Posterior cingulate gyrus (tissue), 11 donors: Measurements from ENCODE around the gene PRXL2B.

Experiments
- DNase-seq, 10 donors: peaks; one replicate each; pipeline versions ENCODE4 v3.0.0 to v3.0.0-alpha.2; 2020 to 2021; ENCODE audit warnings: mixed read lengths in 3 of 10
- intact Hi-C: fragments of 100-400 bp; cut with DNase I; formaldehyde crosslinking; loops from one replicate; pipeline ENCODE4 v1.15.1; 2023

The PRXL2B gene

DNA sequence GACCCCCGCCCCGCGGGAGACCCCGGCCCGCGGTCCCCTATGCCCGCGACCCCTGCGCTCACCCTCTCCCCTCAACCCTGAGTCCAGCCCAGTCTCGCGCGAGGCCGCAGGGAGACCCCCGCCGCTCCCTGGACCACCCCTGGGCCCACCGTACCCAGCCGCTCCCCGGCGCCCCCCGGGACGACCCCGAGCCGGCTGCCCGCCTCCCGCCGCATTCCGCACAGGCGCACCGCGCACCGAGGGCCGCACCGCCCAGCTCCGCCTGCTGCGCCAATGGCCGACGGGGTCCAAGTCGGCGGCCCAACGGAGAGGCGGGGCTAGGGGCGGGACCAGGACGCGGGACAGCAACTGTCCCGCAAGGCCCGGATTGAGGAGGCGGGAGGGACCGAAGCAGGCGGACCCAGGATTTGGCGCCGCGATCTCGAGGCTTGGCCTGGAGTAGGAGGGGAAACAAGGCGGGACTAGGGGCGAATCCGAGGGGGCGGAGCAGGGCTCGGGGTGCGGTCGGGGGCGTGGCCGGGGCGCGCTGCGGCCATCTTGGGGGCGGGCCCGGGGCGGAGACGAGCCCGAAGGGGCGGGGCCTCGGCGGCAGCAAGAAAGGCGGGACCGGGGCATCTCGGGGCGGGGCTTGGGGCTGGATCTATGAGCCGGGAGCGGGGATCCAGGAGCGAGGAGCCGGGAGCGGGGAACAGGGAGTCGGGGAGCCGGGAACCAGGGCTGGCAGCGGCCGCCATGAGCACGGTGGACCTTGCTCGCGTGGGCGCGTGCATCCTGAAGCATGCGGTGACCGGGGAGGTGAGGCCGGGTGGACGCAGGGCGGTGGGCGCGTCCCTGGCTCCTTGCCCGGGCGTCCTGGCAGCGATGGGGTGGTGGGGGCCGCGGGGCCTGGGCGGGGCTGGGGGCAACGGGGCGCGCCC lies at the start of gene PRXL2B:
Gene PRXL2B (plus strand): TSS at position 624 of the 917 bp plus-strand sequence. CDS start 109 bp downstream, at position 733.
- peak; percentile 98 to 100 (median 99) for DNase-seq
- intact Hi-C loops, result loop anchor here (1.0 to 10.0 kb wide), 6 partner anchors 38 to 382 kb away; partner anchors contain the start of genes MORN1, PANK4, PEX10 and RER1

DNA sequence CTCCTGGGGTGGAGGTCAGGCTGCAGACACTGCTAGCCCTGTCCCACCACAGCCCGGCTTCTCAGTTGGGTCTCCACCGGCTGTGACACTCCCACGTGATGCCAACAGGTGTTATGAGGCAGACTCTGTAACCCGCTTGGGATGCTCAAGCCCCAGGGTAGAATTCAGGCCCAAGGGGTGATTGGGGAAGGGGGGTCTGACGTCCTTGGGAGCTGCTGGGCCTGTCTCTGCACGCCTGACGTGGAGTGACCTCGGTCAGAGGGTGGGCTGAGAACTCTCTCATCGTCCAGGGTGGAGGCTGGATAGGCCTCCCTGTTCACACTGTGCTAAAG lies 48.8 kb upstream of the PRXL2B start:
- no peak for DNase-seq
- intact Hi-C loops, result no loop called here

GRCh38 chr1:2538376-2538775 lies 48.2 kb upstream of the PRXL2B start:
- intact Hi-C loops, result no loop called here
- DNase-seq, result no peak

GRCh38 chr1:2538872-2539271 lies 47.7 kb upstream of the PRXL2B start:
- intact Hi-C loops, result no loop called here
- DNase-seq, result no peak

- intact Hi-C loops, result no loop called here
- no peak for DNase-seq
These were observed 47.2 kb upstream of the PRXL2B start for GRCh38 chr1:2539312-2539907.

DNA sequence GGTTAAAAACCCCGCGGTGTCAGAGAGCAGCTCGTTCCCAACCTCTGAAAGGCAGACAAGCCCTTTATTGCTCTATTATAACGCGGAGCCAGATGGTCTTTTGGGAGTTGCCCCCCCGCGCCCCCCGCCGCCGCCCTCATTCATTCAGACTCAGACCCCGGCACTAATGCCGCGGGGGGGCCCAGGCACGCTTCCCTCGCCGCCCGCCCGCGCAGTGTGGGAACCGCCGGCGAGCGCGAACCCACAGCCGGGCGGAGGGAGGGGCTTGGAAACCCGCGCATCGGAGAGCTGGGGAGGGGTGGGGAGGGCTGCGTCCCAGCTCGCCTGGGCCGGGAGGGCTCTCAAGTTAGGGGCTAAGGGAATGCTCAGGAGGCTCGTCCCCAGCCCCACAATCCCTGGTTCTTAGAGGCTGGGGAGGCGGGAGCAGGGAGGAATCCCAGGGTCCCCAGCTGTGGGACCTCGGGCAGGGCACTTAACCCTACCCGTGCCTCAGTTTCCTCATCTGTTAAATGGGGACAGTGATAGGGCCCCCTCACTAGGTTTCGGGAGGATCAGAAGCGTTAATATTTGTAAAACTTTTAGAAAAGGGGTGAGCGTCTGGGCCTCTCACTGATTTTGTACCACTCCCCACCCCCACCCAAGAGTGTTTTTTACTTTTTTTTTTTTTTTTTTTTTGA lies 45.6 kb upstream of the PRXL2B start:
- no peak for DNase-seq
- intact Hi-C loops, result loop anchor here (5.0 kb wide), 1 partner anchor 84 kb away; no protein-coding TSS in a partner anchor

GRCh38 chr1:2541619-2542245 lies 44.8 kb upstream of the PRXL2B start:
- intact Hi-C loops, result loop anchor here (5.0 kb wide), 1 partner anchor 84 kb away; no protein-coding TSS in a partner anchor
- no peak for DNase-seq

- intact Hi-C loops, result loop anchor here (5.0 kb wide), 1 partner anchor 85 kb away; no protein-coding TSS in a partner anchor
- DNase-seq, result no peak
These were observed 44.2 kb upstream of the PRXL2B start for GRCh38 chr1:2542246-2542915.

DNA sequence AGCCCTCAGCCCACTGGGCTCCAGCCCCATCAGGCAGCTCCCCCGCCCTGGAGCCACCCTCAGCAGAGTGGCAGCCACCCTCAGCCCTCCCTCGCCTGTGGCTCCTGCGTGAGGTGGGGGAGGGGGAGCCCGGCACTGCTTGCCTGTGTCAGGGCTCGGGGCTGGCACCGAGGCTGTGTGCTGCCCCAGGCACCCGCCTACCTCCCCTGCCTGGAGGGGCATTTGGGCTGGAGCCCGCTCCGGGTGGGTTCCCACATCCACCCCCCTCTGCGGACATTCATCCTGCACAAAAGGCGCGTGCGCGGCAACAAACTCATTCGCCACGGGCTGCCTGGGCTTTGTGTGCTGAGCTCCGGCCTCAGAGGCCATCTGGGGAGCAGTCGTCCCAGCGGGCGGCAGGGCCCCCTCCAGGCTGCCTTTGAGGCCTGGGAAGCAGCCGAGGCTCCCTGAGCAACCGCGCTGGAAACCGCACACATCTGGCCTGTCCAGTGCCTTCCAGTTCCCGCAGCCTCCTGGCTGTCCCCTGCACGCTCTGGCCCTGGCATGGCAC lies 43.0 kb upstream of the PRXL2B start:
- intact Hi-C loops, result loop anchor here (5.0 kb wide), 1 partner anchor 86 kb away; no protein-coding TSS in a partner anchor
- peak in 7 of 10 donors; percentile 42 to 93 (median 74) for DNase-seq

DNA sequence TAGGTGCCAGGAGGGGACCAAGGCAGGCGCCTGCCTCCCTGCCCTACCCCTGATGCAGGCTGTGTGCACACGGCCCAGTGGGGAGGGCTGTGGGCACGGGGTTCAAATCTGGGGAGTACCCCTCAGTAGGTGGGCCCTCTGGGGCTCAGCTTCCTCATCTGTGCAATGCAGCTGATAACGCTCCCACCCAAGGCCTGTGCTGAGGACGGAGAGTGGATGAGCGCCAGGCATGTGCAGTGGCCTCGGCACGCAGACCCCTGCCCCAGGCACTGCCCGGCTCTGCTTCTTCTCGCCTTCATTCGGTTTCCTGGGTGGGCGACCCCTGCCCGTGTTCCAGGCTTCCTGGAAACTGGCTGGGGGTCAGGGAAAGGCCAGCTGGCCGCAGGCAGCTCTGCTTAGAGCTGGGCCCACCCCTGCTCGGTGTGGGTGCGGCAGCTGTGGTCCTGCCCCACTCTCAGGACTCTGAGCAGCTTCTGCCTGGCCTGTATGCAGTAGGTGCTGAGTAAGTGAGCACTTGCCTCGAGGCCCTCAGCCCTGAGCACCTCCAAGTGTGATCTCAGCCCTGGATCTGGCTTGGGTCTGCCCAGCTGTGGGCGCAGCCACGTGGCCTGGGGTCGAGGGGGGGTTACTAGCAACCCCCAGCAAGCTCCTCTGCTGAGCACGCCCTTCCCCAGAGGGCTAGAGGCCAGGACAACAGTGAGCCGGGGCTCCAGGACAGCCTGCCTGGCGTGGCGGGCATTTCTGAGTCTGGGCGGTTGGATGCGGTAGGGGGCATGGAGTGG lies 42.3 kb upstream of the PRXL2B start:
- intact Hi-C loops, result loop anchor here (5.0 kb wide), 1 partner anchor 87 kb away; no protein-coding TSS in a partner anchor
- peak in 1 of 10 donors; percentile 41 for DNase-seq

DNA sequence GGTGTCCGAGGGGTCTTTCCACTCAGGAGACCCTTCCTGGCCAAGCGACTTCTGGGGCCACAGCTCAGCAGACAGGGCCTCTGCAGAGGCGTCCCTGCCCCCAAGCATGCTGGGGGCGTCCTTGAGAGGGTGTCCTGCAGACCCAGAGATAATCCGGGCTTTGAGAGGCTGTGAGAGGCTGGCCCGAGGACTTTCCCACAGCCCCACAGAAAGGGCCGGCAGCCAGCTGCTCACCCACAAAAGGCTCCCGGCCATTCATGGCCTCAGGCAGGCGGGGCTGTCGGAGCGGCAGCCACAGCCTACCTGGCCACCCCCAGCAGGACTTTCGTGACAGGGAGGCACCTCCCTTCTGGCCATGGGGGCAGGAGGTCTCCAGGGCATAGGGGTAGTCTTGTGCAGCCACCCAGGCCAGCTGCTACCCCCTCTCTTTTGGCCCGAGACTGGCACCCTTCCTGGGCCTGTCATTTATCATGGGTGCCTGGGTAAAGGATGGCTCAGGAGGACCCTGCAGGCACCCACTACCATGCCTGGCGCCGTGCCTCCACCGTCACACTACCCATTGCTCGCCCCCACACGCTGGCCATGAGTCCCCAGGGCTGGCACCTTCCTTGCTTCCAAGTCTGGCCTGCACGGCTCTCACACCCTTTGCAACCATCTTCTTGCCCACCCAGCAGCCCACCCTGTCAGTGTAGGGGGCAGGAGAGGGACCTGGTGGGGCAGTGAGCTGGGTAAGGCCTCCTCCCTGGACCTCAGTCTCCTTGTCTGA lies 41.5 kb upstream of the PRXL2B start:
- DNase-seq, result no peak
- intact Hi-C loops, result loop anchor here (5.0 kb wide), 1 partner anchor 88 kb away; no protein-coding TSS in a partner anchor

DNA sequence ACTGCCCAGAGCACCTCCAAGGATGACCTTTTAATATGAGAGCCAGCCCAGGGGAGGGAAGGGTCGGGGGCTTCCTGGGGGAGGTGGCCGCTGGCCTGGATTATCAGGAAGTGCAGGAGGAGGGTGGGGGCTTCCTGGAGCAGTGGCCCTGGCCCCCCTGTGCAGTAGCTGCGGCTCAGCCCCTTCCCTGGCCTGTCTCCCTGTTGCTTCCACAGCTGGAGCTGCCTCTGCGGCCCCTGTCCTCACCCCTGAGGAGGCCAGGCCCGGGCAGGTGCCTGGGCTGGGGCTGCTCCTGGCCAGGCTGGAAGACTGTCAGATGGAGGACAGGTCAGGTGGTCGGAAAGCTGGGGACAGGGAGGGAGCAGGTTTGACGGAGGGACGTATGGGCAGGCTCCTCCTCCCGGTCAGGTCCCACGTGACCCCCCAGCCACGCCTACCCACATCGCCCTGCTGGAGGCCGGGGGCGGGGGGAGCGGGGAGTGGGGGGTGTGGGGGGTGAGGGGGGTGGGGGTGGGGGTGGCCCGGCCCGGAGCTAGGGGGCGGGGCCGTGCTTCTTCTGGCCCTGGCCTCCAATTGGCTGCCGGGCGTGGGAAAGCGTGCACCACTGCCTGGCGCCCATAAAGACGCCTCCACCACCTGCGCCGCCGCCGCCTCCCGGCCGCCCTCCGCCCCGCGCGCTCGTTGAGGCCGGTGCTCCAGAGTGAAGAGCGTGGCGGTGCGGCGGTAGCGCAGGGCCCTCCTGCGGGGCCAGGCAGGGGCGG lies 40.6 kb upstream of the PRXL2B start:
- intact Hi-C loops, result no loop called here

DNA sequence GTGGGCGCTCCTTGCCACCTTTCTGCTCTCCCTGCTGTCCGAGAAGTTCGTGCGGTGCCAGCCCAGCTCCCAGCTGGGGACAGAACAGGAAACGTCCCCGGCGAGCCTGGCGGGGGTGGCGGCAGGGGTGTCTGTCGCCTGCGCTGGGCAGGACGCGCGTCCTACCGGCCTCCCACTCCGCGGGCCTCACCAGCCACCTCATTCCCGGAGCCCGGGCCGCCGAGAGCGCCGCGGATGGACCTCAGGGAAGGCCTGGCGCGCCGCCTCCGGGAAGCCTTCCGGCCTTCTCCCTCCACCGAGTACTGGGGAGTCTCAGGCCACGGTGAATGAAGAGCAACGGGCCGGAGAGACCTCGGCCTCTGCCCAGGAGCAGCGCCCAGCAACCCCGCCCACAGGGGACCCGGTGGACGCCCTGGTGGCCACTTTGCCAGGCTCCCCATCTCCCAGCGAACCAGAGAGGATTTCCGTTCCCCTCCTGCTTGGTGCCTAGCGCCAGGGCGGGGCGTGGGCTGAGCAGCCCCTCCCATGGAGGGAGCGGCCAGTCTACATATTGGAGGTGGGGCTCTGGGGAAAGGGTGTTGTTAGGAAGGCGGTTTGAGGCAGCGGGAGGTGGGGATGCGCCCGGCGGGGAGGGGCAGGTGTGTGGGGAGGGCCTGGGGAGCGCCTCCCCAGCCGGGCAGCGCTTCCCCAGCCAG lies 39.9 kb upstream of the PRXL2B start:
- intact Hi-C loops, result no loop called here
- DNase-seq, result peak in 6 of 10 donors; percentile 54 to 93 (median 76)

More for the DNA sequence above, 40.6 kb upstream of the PRXL2B start:
- peak; percentile 64 to 97 (median 76) for DNase-seq

GRCh38 chr1:2547210-2548067 lies 39.1 kb upstream of the PRXL2B start:
- no peak for DNase-seq
- intact Hi-C loops, result loop anchor here (1.0 to 2.0 kb wide), 3 partner anchors 21 to 133 kb away; partner anchors contain the start of genes PANK4 and PRXL2B

DNA sequence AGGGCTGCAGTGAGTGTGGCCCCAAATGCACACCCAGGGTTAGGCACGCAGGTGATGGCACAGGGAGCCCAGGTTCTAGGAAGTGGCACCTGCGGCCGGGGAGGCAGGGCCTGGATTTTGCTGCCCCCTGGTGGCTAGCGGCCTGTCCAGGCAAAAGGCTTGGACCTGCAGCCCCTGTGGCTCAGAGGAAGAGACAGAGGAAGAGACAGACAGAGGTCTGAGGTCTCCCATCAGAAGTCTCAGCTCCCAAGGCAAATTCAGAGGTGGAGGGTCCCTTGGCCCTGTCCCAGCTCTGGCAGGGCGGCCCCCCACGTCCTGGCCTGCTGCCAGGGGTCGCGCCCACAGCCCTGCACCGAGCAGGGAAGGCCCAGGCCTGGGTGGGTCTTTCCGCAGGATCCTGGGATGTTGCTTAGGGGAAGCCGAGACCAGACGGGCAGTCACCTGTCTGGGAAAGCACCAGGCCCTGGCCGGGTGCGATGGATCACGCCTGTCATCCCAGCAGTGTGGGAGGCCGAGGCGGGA lies 38.4 kb upstream of the PRXL2B start:
- DNase-seq, result peak; percentile 72 to 97 (median 84)
- intact Hi-C loops, result loop anchor here (1.0 to 2.0 kb wide), 3 partner anchors 21 to 134 kb away; partner anchors contain the start of genes PANK4 and PRXL2B
